Endodermal cell (in vitro differentiated cells): ENCODE measurements around the gene EPHA1. TPM values are rescaled to one million over a fixed set of nuclear protein-coding genes. Genes with fewer than 3 reads are reported as not detected.

ENCODE experiments used
- DNase-seq: peaks from one replicate; pipeline ENCODE4 v3.0.0-alpha.2; 2017
- H3K27ac ChIP-seq: 2 replicates; pipeline ENCODE4 v1.5.1; 2013; ENCODE audit warnings: mild to moderate bottlenecking, low read depth, low read length, moderate library complexity
- H3K27me3 ChIP-seq: 2 replicates; pipeline ENCODE4 v1.6.1; 2013; ENCODE audit warnings: mild to moderate bottlenecking, low read length, moderate library complexity; ENCODE audit not compliant: insufficient read depth, control insufficient read depth, poor library complexity, severe bottlenecking
- H3K36me3 ChIP-seq: 2 replicates; pipeline ENCODE4 v1.7.0; 2013; ENCODE audit warnings: mild to moderate bottlenecking, low read length, moderate library complexity; ENCODE audit not compliant: control insufficient read depth, insufficient read depth
- H3K4me1 ChIP-seq: one replicate; pipeline ENCODE4 v1.7.0; 2013; ENCODE audit warnings: low read length; ENCODE audit not compliant: control insufficient read depth, insufficient read depth
- H3K4me3 ChIP-seq: 2 replicates; pipeline ENCODE4 v1.5.1; 2013; ENCODE audit warnings: mild to moderate bottlenecking, low read length, moderate library complexity
- H3K9ac ChIP-seq: 2 replicates; pipeline ENCODE4 v1.6.1; 2013; ENCODE audit warnings: mild to moderate bottlenecking, low read length, moderate library complexity; ENCODE audit not compliant: poor library complexity, severe bottlenecking; ENCODE audit errors: extremely low read depth
- H3K9me3 ChIP-seq: 2 replicates; pipeline ENCODE4 v1.6.1; 2013; ENCODE audit warnings: mild to moderate bottlenecking, low read length, moderate library complexity; ENCODE audit not compliant: control insufficient read depth
- H3K27ac Mint-ChIP-seq: 2 replicates; pipeline ENCODE4 v1.8.0; 2020; ENCODE audit warnings: mixed read lengths
- H3K27me3 Mint-ChIP-seq: 2 replicates; pipeline ENCODE4 v1.8.0; 2021; ENCODE audit warnings: mild to moderate bottlenecking, mixed read lengths; ENCODE audit not compliant: insufficient read depth
- H3K36me3 Mint-ChIP-seq: 2 replicates; pipeline ENCODE4 v1.8.0; 2020; ENCODE audit warnings: low read depth, mixed read lengths
- H3K4me1 Mint-ChIP-seq: 2 replicates; pipeline ENCODE4 v1.8.0; 2020; ENCODE audit warnings: mixed read lengths
- H3K4me3 Mint-ChIP-seq: 2 replicates; pipeline ENCODE4 v1.8.0; 2020; ENCODE audit warnings: mild to moderate bottlenecking, moderate library complexity, mixed read lengths
- H3K9me3 Mint-ChIP-seq: 2 replicates; pipeline ENCODE4 v1.8.0; 2020; ENCODE audit warnings: mild to moderate bottlenecking, mixed read lengths
- CTCF ChIP-seq: fragments of 200-600 bp; sonication (generic); conservative IDR thresholded peaks from 2 replicates; pipeline ENCODE4 v1.5.0; 2021; ENCODE audit warnings: antibody characterized with exemption, mild to moderate bottlenecking
- WGBS, 2 experiments: methylation state at CpG; one replicate each; pipeline versions ENCODE4 v1.1.5 to v1.1.7; 2013; ENCODE audit warnings: missing lambda C conversion rate in 2 of 2, mixed read lengths in 1 of 2; ENCODE audit not compliant: insufficient coverage in 1 of 2, insufficient read length in 1 of 2; 5-methylcytosine and 5-hydroxymethylcytosine counted together
- total RNA-seq, 2 donors: library from RNA; stranded (reverse); fragmentation: NEBNext Ultra II Directional in 1 of 2; extraction: Animal tissue kit (Norgen Biotek cat#: 25700) in 1 of 2; gene quantifications; 2 replicates in 1 of 2; 3 replicates in 1 of 2; pipeline ENCODE4 v1.2.1, GENCODE V29; 2021

Gene EPHA1
- total RNA-seq, 2 donors from 2014 or later: 70.0 to 103 TPM

- WGBS, 2 experiments: 88% methylated on average over 1 of the region's 1 CpG; no CpG with 5 or more reads in 1 of the 2 experiments
- Mint-ChIP-seq H3K4me3 (no peak overlapping the region), H3K27ac (no peak overlapping the region), H3K9me3 (no peaks in the 10 kb centered on the region), H3K36me3 (no peaks in the 10 kb centered on the region), H3K4me1 (no peaks in the 10 kb centered on the region), H3K27me3 (no peaks in the 10 kb centered on the region)
- DNase-seq: no peak
- H3K36me3 ChIP-seq: no peaks in the 10 kb centered on the region
- no peak overlapping the region for H3K9ac ChIP-seq
- H3K9me3 ChIP-seq: no peaks in the 10 kb centered on the region
- no peaks in the 10 kb centered on the region for H3K4me1 ChIP-seq
- H3K27me3 ChIP-seq: no peaks in the 10 kb centered on the region
- H3K4me3 ChIP-seq: no peak overlapping the region
- no peak overlapping the region for H3K27ac ChIP-seq
- no peak for TF ChIP-seq CTCF
Measured at GRCh38 chr7:143444785-143445184, 36.1 kb upstream of the EPHA1 start.

- Mint-ChIP-seq H3K27me3 (no peaks in the 10 kb centered on the region), H3K4me1 (no peaks in the 10 kb centered on the region), H3K36me3 (no peaks in the 10 kb centered on the region), H3K4me3 (no peak overlapping the region), H3K9me3 (no peaks in the 10 kb centered on the region), H3K27ac (no peak overlapping the region)
- no peaks in the 10 kb centered on the region for H3K36me3 ChIP-seq
- no peak overlapping the region for H3K27ac ChIP-seq
- no peaks in the 10 kb centered on the region for H3K9me3 ChIP-seq
- TF ChIP-seq CTCF: no peak
- no peak for DNase-seq
- no peak overlapping the region for H3K9ac ChIP-seq
- H3K27me3 ChIP-seq: no peaks in the 10 kb centered on the region
- H3K4me3 ChIP-seq: no peak overlapping the region
- WGBS, 2 experiments: 94 to 98% methylated on average over 6 of the region's 6 CpGs
- H3K4me1 ChIP-seq: no peaks in the 10 kb centered on the region
Measured at GRCh38 chr7:143444063-143444782, 35.6 kb upstream of the EPHA1 start.

GRCh38 chr7:143443153-143443552 lies 34.5 kb upstream of the EPHA1 start, which contains the start of gene TAS2R60:
Gene TAS2R60 (plus strand): TSS chr7:143443453. CDS start chr7:143443453, 0 bp downstream.
- Mint-ChIP-seq H3K9me3 (no peaks in the 10 kb centered on the region), H3K27ac (no peak within 1 kb of the TSS), H3K4me3 (no peak within 1 kb of the TSS), H3K36me3 (no peaks in the 10 kb centered on the region), H3K27me3 (no peaks in the 10 kb centered on the region), H3K4me1 (no peaks in the 10 kb centered on the region)
- no peak for DNase-seq
- H3K4me3 ChIP-seq: no peak within 1 kb of the TSS
- no peak for TF ChIP-seq CTCF
- H3K9ac ChIP-seq: no peak within 1 kb of the TSS
- H3K27ac ChIP-seq: no peak within 1 kb of the TSS
- no peaks in the 10 kb centered on the region for H3K4me1 ChIP-seq
- H3K9me3 ChIP-seq: no peaks in the 10 kb centered on the region
- no peaks in the 10 kb centered on the region for H3K27me3 ChIP-seq
- 80 to 92% methylated on average over 2 to 4 of the region's 4 CpGs for WGBS, 2 experiments
- no peaks in the 10 kb centered on the region for H3K36me3 ChIP-seq
